Sigmoid colon (tissue), 4 donors: Measurements from ENCODE around the gene SQOR.

Experiments
- EP300 ChIP-seq, 4 donors: sonication (generic); formaldehyde crosslinking; IDR thresholded peaks; one replicate each; pipeline ENCODE4 v1.6.1; 2017; ENCODE audit warnings: antibody characterized with exemption in 4 of 4
- POLR2A ChIP-seq, 2 donors: fragments of 450-650 bp; IDR thresholded peaks; one replicate each; pipeline ENCODE4 v1.6.1; 2016; ENCODE audit warnings: antibody characterized with exemption in 2 of 2, mild to moderate bottlenecking in 2 of 2, moderate library complexity in 2 of 2
- TF ChIP-seq, protein P1 (sequence below), 4 experiments: fragments of 450-650 bp in 3 of 4; fragments of 200-600 bp in 1 of 4; IDR thresholded peaks; one replicate each; pipeline ENCODE4 v1.5.1; 2016 to 2019; ENCODE audit warnings: antibody characterized with exemption in 4 of 4, mild to moderate bottlenecking in 3 of 4, moderate library complexity in 2 of 4

DNA sequence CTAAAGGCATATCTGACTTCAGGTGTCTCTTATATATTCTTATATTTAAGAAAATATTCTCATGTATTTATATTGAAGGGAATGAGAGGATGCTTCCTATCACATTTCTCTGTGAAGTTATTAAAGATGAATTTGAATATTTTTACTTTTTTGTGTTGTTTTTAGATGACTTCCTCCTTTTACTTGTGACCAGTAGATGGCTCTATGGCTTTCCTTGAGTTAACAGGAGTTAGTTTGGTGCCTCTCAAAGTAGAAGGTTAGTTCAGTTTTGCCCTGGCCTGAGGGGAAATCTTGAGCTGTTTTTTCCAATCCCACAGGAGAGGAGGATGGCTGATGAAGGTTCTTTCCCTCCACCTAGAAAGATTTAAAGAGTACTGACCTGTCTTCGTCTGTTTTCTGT is 80.7 kb downstream of the SQOR start:
- TF ChIP-seq POLR2A (IDR thresholded peaks at IDR 0.05) (no peak), EP300 (IDR thresholded peaks at IDR 0.05) (no peak)
- TF ChIP-seq, protein P1, sequence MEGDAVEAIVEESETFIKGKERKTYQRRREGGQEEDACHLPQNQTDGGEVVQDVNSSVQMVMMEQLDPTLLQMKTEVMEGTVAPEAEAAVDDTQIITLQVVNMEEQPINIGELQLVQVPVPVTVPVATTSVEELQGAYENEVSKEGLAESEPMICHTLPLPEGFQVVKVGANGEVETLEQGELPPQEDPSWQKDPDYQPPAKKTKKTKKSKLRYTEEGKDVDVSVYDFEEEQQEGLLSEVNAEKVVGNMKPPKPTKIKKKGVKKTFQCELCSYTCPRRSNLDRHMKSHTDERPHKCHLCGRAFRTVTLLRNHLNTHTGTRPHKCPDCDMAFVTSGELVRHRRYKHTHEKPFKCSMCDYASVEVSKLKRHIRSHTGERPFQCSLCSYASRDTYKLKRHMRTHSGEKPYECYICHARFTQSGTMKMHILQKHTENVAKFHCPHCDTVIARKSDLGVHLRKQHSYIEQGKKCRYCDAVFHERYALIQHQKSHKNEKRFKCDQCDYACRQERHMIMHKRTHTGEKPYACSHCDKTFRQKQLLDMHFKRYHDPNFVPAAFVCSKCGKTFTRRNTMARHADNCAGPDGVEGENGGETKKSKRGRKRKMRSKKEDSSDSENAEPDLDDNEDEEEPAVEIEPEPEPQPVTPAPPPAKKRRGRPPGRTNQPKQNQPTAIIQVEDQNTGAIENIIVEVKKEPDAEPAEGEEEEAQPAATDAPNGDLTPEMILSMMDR (IDR thresholded peaks at IDR 0.05), result peak in 3 of 4 experiments; percentile 9 to 28 (median 13)
